GF-D8 (cell line): ENCODE measurements around the gene NUDT9.
"Not testable (repeated sequence)": the region's sequence is repeated elsewhere in the genome, so short reads cannot be mapped to it uniquely, and the experiment has no call there.

ENCODE experiments used
- DNase-seq: peaks from one replicate; lab custom pipeline; 2025; lab: John Stamatoyannopoulos, UW

NUDT9 gene

GRCh38 chr4:87462102-87462501 lies 39.7 kb downstream of the NUDT9 start:
- no peak for DNase-seq

- DNase-seq: peak; percentile 15
These were observed 43.5 kb downstream of the NUDT9 start for GRCh38 chr4:87465739-87466366.

- DNase-seq: no peak
These were observed 47.0 kb downstream of the NUDT9 start for GRCh38 chr4:87469390-87469789.

- no peak for DNase-seq
These were observed 54.6 kb downstream of the NUDT9 start for GRCh38 chr4:87476934-87477333.

- DNase-seq: no peak
These were observed 56.4 kb downstream of the NUDT9 start for GRCh38 chr4:87478732-87479250.

- DNase-seq: no peak
These were observed 59.0 kb downstream of the NUDT9 start for GRCh38 chr4:87481377-87481776.

GRCh38 chr4:87483247-87483646 lies 60.9 kb downstream of the NUDT9 start:
- DNase-seq: not testable (repeated sequence)

GRCh38 chr4:87488666-87489065 lies 66.3 kb downstream of the NUDT9 start:
- DNase-seq: not testable (repeated sequence)

- no peak for DNase-seq
These were observed 67.3 kb downstream of the NUDT9 start for GRCh38 chr4:87489678-87490077.

- no peak for DNase-seq
These were observed 68.4 kb downstream of the NUDT9 start for GRCh38 chr4:87490664-87491369.

- no peak for DNase-seq
These were observed 69.1 kb downstream of the NUDT9 start for GRCh38 chr4:87491436-87491835.

- DNase-seq: not testable (repeated sequence)
These were observed 69.5 kb downstream of the NUDT9 start for GRCh38 chr4:87491851-87492250.

GRCh38 chr4:87493115-87493514 lies 70.7 kb downstream of the NUDT9 start:
- DNase-seq: no peak

GRCh38 chr4:87497159-87497558 lies 74.8 kb downstream of the NUDT9 start:
- no peak for DNase-seq

GRCh38 chr4:87497578-87497977 lies 75.2 kb downstream of the NUDT9 start:
- DNase-seq: no peak

- no peak for DNase-seq
These were observed 76.1 kb downstream of the NUDT9 start for GRCh38 chr4:87498446-87498900.

GRCh38 chr4:87499403-87500091 lies 77.2 kb downstream of the NUDT9 start:
- no peak for DNase-seq

GRCh38 chr4:87500092-87500462 lies 77.7 kb downstream of the NUDT9 start:
- DNase-seq: no peak

- no peak for DNase-seq
These were observed 80.3 kb downstream of the NUDT9 start for GRCh38 chr4:87502580-87503238.

GRCh38 chr4:87505862-87506261 lies 83.5 kb downstream of the NUDT9 start:
- no peak for DNase-seq

GRCh38 chr4:87506974-87507701 lies 84.8 kb downstream of the NUDT9 start:
- DNase-seq: no peak
